NCI-H82 (cell line): ENCODE data around the gene ADIG.

Experiments
- DNase-seq: peaks from one replicate; lab custom pipeline; 2025; lab: John Stamatoyannopoulos, UW

The ADIG gene

GRCh38 chr20:38581013-38581412 lies at the start of gene ADIG:
Gene ADIG (plus strand): TSS chr20:38581197. CDS start chr20:38581251, 54 bp downstream.
- no peak for DNase-seq

DNA sequence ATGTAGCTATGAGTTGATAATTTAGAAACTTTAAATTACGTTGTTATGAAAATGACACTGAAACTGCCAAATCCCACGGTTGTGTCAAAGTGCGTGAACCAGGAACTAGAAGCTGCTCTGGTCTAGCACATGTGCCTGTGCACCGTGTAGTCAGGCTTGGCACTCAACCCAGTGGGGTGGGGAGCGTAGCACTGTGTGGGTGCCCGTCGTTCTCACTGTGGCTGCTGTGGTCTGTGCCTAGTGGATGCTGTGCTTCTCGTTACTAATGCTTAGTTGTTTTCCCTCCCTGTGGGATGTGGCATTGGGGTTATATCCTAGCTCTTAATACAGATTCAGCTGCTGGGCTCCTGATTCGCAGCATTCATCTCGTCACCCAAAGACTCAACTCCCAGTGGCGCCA lies 46.2 kb upstream of the ADIG start:
- no peak for DNase-seq

DNA sequence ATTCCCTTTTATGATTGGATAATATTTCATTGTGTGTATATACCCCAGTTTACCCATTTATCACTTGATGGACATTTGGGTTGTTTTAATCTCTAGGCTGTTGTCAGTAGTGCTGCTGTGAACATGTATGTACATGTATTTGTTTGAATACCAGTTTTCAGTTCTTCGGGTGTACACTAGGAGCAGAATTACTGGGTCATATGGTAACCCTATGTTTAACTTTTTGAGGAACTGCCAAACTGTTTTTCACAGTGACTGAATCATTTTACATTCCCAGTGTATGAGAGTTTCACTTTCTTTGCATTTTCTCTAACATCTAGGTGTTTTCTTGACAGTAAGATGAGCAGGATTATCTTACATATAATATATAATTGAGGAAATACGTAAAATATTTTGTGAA lies 44.7 kb upstream of the ADIG start:
- DNase-seq, result no peak

DNA sequence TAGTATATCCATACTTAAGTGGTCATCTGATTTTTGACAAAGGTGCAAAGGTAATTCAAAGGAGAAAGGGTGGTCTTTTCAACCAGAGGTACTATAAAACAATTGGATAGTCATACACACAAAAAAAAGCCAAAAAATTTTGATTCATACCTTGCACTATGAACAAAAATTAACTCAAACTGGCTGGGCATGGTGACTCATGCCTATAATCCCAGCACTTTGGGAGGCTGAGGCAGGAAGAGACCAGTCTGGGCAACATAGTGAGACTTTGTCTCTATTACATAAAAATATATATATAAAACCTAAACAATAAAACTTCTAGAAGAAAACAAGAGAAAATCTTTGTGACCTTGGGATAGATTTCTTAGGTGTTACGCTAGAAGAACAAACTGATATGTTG lies 43.8 kb upstream of the ADIG start:
- no peak for DNase-seq

- DNase-seq, result no peak
Observed at GRCh38 chr20:38538789-38539188, 42.2 kb upstream of the ADIG start.

DNA sequence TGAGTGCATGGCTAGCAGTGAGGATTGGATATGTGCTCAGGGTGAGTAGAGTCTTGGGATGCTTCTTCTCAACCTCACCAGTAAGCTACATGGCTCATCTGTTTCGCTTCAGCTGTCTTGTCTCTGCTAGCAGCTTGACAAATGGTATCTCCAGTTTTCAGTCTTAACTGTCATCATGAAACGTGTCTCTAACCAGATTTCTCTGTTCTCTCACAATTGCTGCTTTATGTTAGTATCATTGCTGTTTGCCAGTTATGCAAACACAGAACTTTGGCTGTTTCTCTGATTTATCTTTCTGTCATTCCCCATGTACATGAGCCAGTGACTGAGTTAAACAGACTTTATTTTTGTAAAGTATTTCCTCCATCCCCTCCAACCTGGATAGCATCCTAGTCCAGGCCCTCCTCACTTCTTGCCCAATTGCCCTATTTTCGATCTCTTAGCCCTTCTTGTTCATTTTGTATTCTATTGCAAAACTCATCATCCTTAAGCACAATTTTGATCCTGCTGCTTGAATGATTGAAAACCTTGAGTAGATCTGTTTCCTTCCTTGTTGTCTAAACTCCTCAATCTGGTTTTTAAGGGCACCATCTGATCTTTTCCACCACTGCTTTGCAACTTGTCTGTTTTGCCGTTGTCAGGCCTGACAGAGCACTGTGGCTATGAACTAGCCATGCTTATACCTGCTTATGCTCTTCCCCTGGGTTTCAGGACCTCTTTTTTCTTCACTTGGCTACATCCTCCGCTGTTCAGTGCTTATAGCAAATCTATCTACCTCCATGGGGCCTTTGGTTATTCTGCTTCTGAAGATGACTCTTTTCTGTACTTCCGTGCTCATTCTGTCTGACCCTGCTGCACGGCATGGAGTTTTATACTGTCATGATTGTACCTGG lies 37.7 kb upstream of the ADIG start:
- no peak for DNase-seq

GRCh38 chr20:38545771-38546170 lies 35.2 kb upstream of the ADIG start:
- DNase-seq, result no peak

GRCh38 chr20:38547288-38548085 lies 33.5 kb upstream of the ADIG start:
- no peak for DNase-seq

GRCh38 chr20:38548356-38549083 lies 32.5 kb upstream of the ADIG start:
- DNase-seq, result no peak

GRCh38 chr20:38550274-38550673 lies 30.7 kb upstream of the ADIG start:
- DNase-seq, result peak; percentile 20

GRCh38 chr20:38551056-38551626 lies 29.9 kb upstream of the ADIG start:
- no peak for DNase-seq

GRCh38 chr20:38554986-38555385 lies 26.0 kb upstream of the ADIG start:
- DNase-seq, result no peak

DNA sequence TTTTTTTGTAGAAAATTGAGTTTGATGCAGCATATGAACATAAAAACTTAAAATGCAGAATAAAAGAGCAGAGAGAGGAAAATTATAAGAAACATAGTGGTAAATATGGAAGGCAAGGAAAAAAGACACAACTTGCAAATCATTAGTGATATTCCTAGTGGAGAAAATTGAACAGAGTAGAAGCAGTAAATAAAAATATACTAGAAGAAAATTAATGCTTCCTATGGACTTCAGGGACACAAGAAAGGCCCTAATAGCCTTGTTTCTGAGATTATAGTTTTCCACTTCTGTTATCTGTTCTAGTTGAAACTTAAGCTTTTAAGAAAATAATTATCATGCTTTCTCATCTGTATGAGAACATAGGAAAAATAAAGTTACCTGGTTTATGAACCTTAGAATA lies 25.6 kb upstream of the ADIG start:
- no peak for DNase-seq

GRCh38 chr20:38557174-38557573 lies 23.8 kb upstream of the ADIG start:
- DNase-seq, result no peak

GRCh38 chr20:38558596-38559360 lies 22.2 kb upstream of the ADIG start:
- DNase-seq, result no peak

DNA sequence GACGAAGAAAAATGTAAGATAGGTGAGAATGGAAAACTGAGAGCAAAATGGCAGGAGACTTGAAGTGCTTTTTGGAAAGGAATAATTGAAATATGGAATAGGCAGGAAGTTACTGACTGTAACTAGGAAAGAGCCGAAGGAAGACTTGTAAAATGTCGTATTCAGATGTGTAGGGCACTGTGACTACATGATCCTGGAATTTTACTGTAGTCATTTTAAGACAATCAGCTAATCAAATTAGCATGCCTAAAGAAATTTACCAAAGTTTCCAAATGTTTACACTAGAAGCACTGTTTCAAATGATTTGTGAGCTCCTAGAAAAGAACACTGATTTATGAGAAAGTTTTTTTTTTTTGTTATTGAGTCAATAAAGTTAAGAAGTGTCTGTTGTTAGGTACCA lies 21.2 kb upstream of the ADIG start:
- no peak for DNase-seq

DNA sequence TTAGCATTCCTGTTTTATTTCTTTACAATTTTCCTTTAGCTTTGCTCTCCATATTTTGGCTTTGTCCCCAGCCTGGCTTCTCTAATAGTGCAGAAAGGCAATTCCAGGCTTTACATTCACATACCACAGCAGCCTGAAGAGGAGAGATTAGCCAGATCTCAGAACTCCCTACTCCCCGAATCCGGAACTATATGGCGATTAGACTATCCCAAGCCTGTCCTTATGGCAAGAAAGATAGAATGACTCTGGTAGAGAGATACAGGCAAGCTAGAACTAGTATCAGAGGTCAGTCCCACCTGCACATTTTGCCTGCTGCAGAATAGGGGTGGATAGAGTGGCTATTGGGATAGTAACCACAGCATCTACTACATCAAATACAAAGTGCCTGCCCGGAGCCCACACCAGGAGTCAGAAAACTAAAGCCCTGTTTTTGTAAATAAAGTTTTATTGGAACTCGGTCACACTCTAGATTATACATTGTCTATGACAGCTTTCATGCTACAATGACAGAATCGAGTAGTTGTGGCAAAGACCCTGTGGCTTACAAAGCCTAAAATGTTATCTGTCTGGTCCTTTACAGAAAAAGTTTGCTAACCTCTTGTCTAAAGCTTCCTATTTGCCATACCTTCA lies 17.1 kb upstream of the ADIG start:
- no peak for DNase-seq

DNA sequence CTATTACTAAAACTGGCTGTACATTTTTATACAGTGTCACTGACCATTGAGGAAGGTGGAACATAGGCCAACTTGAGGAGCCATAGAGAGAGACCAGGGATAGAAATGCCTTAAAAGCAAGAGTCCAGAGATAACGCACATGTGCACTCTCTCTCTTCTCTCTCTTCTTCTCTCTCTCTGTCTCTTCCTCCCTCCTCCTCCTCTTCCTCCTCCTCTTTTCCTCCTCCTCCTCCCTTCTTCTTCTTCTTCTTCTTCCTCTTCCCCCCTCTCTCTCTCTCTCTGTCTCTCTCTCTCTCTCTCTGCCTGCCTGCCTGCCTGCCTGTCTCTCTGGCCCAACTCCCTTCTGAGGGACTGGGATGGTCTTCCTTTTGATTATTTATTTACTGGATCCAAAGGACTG lies 16.3 kb upstream of the ADIG start:
- no peak for DNase-seq

- no peak for DNase-seq
Observed at GRCh38 chr20:38566036-38566598, 14.9 kb upstream of the ADIG start.

GRCh38 chr20:38569747-38570525 lies 11.1 kb upstream of the ADIG start:
- no peak for DNase-seq
